GM12875 (cell line): ENCODE results near the gene SYN1.

ENCODE experiments used
- H3K4me3 ChIP-seq: one replicate; pipeline ENCODE4 v1.5.1; 2011; ENCODE audit warnings: low read depth, low read length, control low read depth
- CTCF ChIP-seq: IDR thresholded peaks from 2 replicates; pipeline ENCODE4 v1.5.1; 2011; ENCODE audit warnings: low read depth, mild to moderate bottlenecking, control low read depth, inconsistent platforms, low read length, moderate library complexity, borderline replicate concordance; ENCODE audit not compliant: insufficient read depth

The SYN1 gene

GRCh38 chrX:47574076-47574546 is 45.5 kb downstream of the SYN1 start:
- no peak for TF ChIP-seq CTCF
- no peak overlapping the region for H3K4me3 ChIP-seq

GRCh38 chrX:47573341-47574075 is 46.1 kb downstream of the SYN1 start:
- no peak overlapping the region for H3K4me3 ChIP-seq
- TF ChIP-seq CTCF, result no peak

- no peak overlapping the region for H3K4me3 ChIP-seq
- TF ChIP-seq CTCF, result no peak
Measured at GRCh38 chrX:47572773-47573340, 46.8 kb downstream of the SYN1 start.

GRCh38 chrX:47571896-47572295 is 47.8 kb downstream of the SYN1 start:
- no peak for TF ChIP-seq CTCF
- no peak overlapping the region for H3K4me3 ChIP-seq

- H3K4me3 ChIP-seq, result no peak overlapping the region
- TF ChIP-seq CTCF, result no peak
Measured at GRCh38 chrX:47571215-47571614, 48.4 kb downstream of the SYN1 start.

GRCh38 chrX:47570794-47571193 is 48.9 kb downstream of the SYN1 start:
- TF ChIP-seq CTCF, result no peak
- no peak overlapping the region for H3K4me3 ChIP-seq
